VCaP (cell line): ENCODE data around the gene SPOPL.
A peak's percentile ranks its signal among the peaks of the same experiment; 100 is the strongest.
"Not testable (repeated sequence)": the region's sequence is repeated elsewhere in the genome, so short reads cannot be mapped to it uniquely, and the experiment has no call there.

ENCODE experiments used
- H3K27ac ChIP-seq: fragments of 450-650 bp; 2 replicates; pipeline ENCODE4 v1.5.1; 2017
- CTCF ChIP-seq: fragments of 450-650 bp; conservative IDR thresholded peaks from 2 replicates; pipeline ENCODE4 v1.5.1; 2017; ENCODE audit warnings: mild to moderate bottlenecking, moderate library complexity

SPOPL gene

DNA sequence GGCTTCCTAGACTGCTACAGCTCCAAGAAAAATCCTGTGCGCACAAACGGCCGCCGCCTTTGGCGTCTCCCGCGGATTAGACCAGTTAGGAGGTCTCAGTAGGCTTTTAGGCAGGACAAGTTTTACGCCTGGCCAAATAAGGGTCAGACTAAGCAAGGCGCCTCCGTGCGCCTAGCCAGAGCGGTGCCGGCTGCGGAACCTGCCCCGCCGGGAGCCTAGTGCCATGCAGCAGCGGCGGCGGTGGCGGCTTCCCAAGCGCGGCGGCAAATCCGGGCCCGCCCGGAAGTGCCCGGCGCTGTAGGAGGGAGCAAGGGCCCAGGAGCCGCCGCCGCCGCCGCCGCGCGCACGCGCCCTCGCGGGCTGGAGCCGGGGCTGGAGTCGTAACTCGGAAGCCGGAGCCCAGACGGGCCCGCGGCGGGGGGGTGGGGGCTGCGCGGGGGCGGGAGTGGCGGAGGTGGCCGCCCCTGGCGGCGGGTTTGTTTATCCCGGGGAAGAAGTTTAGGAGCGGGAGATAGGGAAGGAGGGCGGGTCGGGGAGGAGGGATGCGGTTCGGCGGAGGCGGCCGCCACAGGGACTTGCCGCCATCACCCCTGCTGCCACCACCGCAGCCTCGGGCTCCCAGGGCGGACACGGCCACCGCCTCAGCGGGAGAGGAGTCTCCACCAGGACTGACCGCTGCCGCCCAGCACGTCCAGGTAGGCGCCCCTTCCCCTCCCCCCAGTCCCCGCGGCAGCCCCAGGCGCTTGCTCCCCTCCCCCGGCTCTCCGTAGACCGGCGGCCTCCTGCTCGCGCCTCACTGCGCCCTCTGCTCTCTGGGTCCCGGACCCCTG, at the start of gene SPOPL:
Gene SPOPL, plus strand, starts transcription at position 346 of the 830 bp plus-strand sequence. CDS start 48,447 bp downstream, outside the sequence.
- H3K27ac ChIP-seq, result peak within 1 kb of the TSS; percentile 95
- TF ChIP-seq CTCF, result peak; percentile 56

DNA sequence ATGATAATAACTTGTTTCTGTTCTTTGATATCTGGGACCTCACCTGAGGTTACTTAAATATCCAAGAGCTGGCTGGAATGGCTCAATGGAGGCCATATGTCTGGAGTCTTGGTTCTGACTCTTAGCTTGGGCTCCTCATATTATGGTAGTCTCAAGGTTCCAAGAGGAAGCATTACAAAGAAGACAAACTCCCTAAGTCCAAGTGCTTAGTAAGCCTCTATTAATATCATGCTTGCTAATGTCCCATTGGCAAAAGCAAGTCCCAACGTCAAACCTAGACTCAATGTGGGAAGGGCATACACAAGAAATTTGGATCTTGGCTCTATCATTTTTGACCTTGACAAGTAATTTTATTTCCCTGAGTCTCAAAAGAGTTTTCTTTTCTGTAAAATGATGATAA, 49.2 kb upstream of the SPOPL start:
- TF ChIP-seq CTCF, result no peak
- H3K27ac ChIP-seq, result no peak overlapping the region

GRCh38 chr2:138453815-138454214, 47.8 kb upstream of the SPOPL start:
- TF ChIP-seq CTCF, result no peak
- no peak overlapping the region for H3K27ac ChIP-seq

GRCh38 chr2:138454761-138455160, 46.8 kb upstream of the SPOPL start:
- H3K27ac ChIP-seq, result no peak overlapping the region
- no peak for TF ChIP-seq CTCF

DNA sequence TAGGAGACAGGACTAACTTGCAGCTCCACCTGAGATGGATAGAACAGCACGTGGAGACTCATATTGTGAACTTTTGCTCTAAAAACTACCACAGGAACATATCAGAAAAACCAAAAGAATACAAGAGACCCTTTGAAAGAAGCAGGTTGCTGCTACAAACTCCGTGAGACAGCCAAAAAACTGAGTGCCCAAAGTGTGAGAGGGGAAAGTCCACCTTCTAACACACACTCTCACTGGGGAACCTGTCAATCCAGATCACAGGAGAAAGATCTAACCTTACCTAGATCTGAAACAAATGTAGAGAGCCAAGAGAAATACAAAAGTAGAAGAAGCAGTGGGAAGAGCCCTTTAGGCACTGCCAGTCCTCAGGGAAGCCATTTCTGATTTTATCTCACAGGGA, 46.3 kb upstream of the SPOPL start:
- H3K27ac ChIP-seq, result no peak overlapping the region
- no peak for TF ChIP-seq CTCF

DNA sequence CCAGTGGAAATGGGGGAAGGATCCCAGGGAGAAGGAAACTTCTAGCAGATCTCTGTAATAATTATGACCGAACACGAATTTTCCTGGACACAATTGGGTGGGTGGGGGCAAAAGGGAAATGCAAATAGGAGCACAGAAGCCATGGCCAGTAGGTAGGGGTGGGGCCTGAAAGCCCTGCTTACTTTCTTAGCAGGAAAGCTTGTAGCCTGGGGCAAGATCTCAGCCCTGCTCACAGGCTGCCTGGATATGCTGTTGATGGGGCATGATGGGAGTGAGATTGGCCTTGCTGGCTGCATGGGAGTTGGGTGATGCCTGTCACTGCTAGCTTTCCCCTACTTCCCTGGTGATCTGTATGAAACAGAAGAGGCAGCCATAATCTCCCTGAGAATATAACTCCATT, 45.9 kb upstream of the SPOPL start:
- no peak for TF ChIP-seq CTCF

DNA sequence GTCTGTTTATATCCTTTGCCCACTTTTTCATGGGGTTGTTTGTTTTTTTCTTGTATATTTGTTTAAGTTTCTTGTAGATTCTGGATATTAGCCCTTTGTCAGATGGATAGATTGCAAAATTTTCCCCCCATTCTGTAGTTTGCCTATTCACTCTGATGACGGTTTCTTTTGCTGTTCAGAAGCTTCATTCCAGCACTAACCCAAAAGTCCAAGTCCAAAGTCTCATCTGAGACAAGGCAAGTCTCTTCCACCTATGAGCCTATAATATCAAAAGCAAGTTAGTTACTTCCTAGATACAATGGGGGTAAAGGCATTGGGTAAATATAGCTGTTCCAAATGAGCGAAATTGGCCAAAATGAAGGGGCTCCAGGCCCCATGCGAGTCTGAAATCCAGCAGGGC, 38.9 kb upstream of the SPOPL start:
- H3K27ac ChIP-seq, result not testable (repeated sequence)

More for the DNA sequence above, 45.9 kb upstream of the SPOPL start:
- no peak overlapping the region for H3K27ac ChIP-seq

DNA sequence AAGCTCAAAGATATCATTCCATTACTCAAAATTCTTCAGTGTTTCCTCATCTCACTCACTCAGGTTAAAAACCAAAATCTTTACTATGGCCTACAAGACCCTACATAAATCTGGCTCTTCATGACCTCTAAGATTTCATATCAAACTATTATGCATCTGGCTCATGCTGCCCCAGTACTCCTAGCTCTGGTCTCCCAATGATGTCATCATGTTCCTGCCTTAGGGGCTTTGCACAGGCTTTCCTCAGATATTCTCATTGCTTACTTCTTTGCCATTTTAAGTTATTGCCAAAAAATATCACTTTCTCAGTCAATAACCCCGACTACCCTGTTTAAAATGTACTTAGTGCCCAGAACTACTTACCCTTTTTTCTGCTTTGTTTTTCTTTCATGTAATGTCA, 33.0 kb upstream of the SPOPL start:
- TF ChIP-seq CTCF, result no peak
- no peak overlapping the region for H3K27ac ChIP-seq
